ENCODE data around the gene TRMT61A.
"Not testable (repeated sequence)": the region's sequence is repeated elsewhere in the genome, so short reads cannot be mapped to it uniquely, and the experiment has no call there.

Gene TRMT61A

GRCh38 chr14:103523575-103523954 is 5.4 kb upstream of the TRMT61A start:
- no peak for DNase-seq (ENCODE audit: low spot score)

GRCh38 chr14:103524002-103524935 is 4.7 kb upstream of the TRMT61A start:
- no peak for DNase-seq (ENCODE audit: low spot score)

- DNase-seq (ENCODE audit: low spot score) = not testable (repeated sequence)
Observed at GRCh38 chr14:103525430-103526246, 3.4 kb upstream of the TRMT61A start.

GRCh38 chr14:103526247-103526913 is 2.6 kb upstream of the TRMT61A start:
- DNase-seq (ENCODE audit: low spot score) = no peak

- no peak for DNase-seq (ENCODE audit: low spot score)
Observed at GRCh38 chr14:103526914-103527248, 2.1 kb upstream of the TRMT61A start.

GRCh38 chr14:103527408-103528145 is 1.4 kb upstream of the TRMT61A start:
- DNase-seq (ENCODE audit: low spot score) = peak; percentile 24

GRCh38 chr14:103528146-103528586 is 830 bp upstream of the TRMT61A start:
- DNase-seq (ENCODE audit: low spot score) = no peak

- no peak for DNase-seq (ENCODE audit: low spot score)
Observed at GRCh38 chr14:103529383-103530365, 678 bp downstream of the TRMT61A start.

GRCh38 chr14:103530390-103530789 is 1.4 kb downstream of the TRMT61A start:
- DNase-seq (ENCODE audit: low spot score) = no peak

GRCh38 chr14:103530831-103531230 is 1.8 kb downstream of the TRMT61A start:
- DNase-seq (ENCODE audit: low spot score) = no peak

GRCh38 chr14:103531421-103532215 is 2.6 kb downstream of the TRMT61A start:
- no peak for DNase-seq (ENCODE audit: low spot score)

- no peak for DNase-seq (ENCODE audit: low spot score)
Observed at GRCh38 chr14:103532216-103533136, 3.5 kb downstream of the TRMT61A start.

GRCh38 chr14:103533137-103533998 is 4.4 kb downstream of the TRMT61A start:
- DNase-seq (ENCODE audit: low spot score) = no peak

GRCh38 chr14:103533999-103534575 is 5.1 kb downstream of the TRMT61A start:
- no peak for DNase-seq (ENCODE audit: low spot score)

GRCh38 chr14:103534576-103535061 is 5.6 kb downstream of the TRMT61A start:
- DNase-seq (ENCODE audit: low spot score) = no peak

- no peak for DNase-seq (ENCODE audit: low spot score)
Observed at GRCh38 chr14:103535081-103535890, 6.3 kb downstream of the TRMT61A start.

All from CD4-positive, alpha-beta T cell treated with Interleukin-2 at 100 ng/mL for 4 hours (primary cell).